Measurements from ENCODE around the gene SNX9.

The SNX9 gene

GRCh38 chr6:157877573-157878438 lies 54.8 kb downstream of the SNX9 start:
- no peak for DNase-seq (ENCODE audit: low read depth, low spot score)
- ChIA-PET CTCF (interaction anchor here (0.8 to 11.8 kb wide), 6 partner anchors 8 to 212 kb away, joined by 3 to 225 read pairs (median 6); no protein-coding TSS in a partner anchor), POLR2A (no interaction called here)
- H3K4me3 ChIP-seq (ENCODE audit: low read depth, low read length): no peak overlapping the region
- TF ChIP-seq, protein P1, sequence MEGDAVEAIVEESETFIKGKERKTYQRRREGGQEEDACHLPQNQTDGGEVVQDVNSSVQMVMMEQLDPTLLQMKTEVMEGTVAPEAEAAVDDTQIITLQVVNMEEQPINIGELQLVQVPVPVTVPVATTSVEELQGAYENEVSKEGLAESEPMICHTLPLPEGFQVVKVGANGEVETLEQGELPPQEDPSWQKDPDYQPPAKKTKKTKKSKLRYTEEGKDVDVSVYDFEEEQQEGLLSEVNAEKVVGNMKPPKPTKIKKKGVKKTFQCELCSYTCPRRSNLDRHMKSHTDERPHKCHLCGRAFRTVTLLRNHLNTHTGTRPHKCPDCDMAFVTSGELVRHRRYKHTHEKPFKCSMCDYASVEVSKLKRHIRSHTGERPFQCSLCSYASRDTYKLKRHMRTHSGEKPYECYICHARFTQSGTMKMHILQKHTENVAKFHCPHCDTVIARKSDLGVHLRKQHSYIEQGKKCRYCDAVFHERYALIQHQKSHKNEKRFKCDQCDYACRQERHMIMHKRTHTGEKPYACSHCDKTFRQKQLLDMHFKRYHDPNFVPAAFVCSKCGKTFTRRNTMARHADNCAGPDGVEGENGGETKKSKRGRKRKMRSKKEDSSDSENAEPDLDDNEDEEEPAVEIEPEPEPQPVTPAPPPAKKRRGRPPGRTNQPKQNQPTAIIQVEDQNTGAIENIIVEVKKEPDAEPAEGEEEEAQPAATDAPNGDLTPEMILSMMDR (IDR thresholded peaks at IDR 0.05; ENCODE audit: insufficient read depth, low read length, missing control alignments): no peak

GRCh38 chr6:157879034-157879872 lies 56.2 kb downstream of the SNX9 start:
- TF ChIP-seq, protein P1 (IDR thresholded peaks at IDR 0.05; ENCODE audit: insufficient read depth, low read length, missing control alignments): no peak
- no peak for DNase-seq (ENCODE audit: low read depth, low spot score)
- CTCF ChIA-PET: interaction anchor here (0.8 to 11.8 kb wide), 6 partner anchors 11 to 564 kb away, joined by 3 to 225 read pairs (median 3); no protein-coding TSS in a partner anchor
- no peak overlapping the region for H3K4me3 ChIP-seq (ENCODE audit: low read depth, low read length)
- POLR2A ChIA-PET: no interaction called here

DNA sequence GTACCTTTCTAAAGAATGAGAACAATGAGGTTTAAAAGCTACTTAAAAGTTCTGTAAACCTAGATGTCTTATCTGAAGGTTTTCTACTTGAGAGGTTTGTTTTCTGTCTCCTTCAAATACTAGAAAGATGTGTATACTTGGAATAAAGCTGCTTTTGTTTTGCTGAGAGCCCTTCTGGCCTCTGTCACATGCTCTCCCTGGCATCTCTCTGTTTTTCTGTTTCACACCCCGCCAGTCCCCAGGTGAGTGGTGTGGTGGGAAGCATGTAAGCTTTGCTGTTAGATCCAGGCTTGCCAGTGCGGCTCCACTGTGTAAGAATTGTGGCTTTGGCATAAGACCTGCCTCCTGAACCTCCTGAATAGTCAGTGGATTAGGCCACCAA lies 56.8 kb downstream of the SNX9 start:
- ChIA-PET CTCF (interaction anchor here (0.8 to 11.8 kb wide), 5 partner anchors 10 to 565 kb away, joined by 3 to 225 read pairs (median 3); no protein-coding TSS in a partner anchor), POLR2A (no interaction called here)
- no peak overlapping the region for H3K4me3 ChIP-seq (ENCODE audit: low read depth, low read length)
- DNase-seq (ENCODE audit: low read depth, low spot score): no peak
- TF ChIP-seq, protein P1 (IDR thresholded peaks at IDR 0.05; ENCODE audit: insufficient read depth, low read length, missing control alignments): no peak

- ChIA-PET CTCF (interaction anchor here (0.8 to 11.8 kb wide), 4 partner anchors 9 to 189 kb away, joined by 3 to 225 read pairs (median 6); no protein-coding TSS in a partner anchor), POLR2A (no interaction called here)
- no peak for DNase-seq (ENCODE audit: low read depth, low spot score)
These were observed 57.5 kb downstream of the SNX9 start for GRCh38 chr6:157880534-157880933.

DNA sequence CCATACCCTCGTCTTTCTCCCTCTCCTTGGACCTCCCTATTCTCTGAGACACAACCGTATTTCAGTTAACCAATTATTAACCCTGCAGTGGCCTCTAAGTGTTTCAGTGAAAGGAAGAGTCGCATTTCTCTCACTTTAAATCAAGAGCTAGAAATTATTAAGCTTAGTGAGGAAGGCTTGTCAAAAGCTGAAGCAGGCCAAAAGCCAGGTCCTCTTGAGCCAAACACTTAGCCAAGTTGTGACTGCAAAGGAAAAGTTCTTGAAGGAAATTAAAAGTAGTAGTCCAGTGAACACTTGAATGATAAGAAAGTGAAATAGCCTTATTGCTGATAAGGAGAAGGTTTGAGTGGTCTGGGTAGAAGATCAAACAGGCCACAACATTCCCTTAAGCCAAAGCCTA lies 58.3 kb downstream of the SNX9 start:
- TF ChIP-seq, protein P1 (IDR thresholded peaks at IDR 0.05; ENCODE audit: insufficient read depth, low read length, missing control alignments): no peak
- CTCF ChIA-PET: interaction anchor here (0.9 to 11.8 kb wide), 3 partner anchors 8 to 122 kb away, joined by 5 to 225 read pairs (median 8); no protein-coding TSS in a partner anchor
- POLR2A ChIA-PET: no interaction called here
- no peak for DNase-seq (ENCODE audit: low read depth, low spot score)
- no peak overlapping the region for H3K4me3 ChIP-seq (ENCODE audit: low read depth, low read length)

More at GRCh38 chr6:157880534-157880933, 57.5 kb downstream of the SNX9 start:
- TF ChIP-seq, protein P1 (IDR thresholded peaks at IDR 0.05; ENCODE audit: insufficient read depth, low read length, missing control alignments): no peak
- H3K4me3 ChIP-seq (ENCODE audit: low read depth, low read length): no peak overlapping the region

All from AG04449 (cell line).